HUES48 (cell line): ENCODE results near the gene LIPC.

ENCODE experiments used
- H3K27ac ChIP-seq: one replicate; pipeline ENCODE4 v1.7.0; 2013; ENCODE audit warnings: low read depth, low read length, inconsistent platforms
- H3K27me3 ChIP-seq: 2 replicates; pipeline ENCODE4 v1.6.1; 2013; ENCODE audit warnings: mild to moderate bottlenecking, low read length; ENCODE audit not compliant: control insufficient read depth, insufficient read depth
- H3K36me3 ChIP-seq: 2 replicates; pipeline ENCODE4 v1.6.1; 2013; ENCODE audit warnings: low read length; ENCODE audit not compliant: control insufficient read depth, insufficient read depth
- H3K4me1 ChIP-seq: 2 replicates; pipeline ENCODE4 v1.6.1; 2013; ENCODE audit warnings: mild to moderate bottlenecking, low read length; ENCODE audit not compliant: control insufficient read depth, insufficient read depth
- H3K4me3 ChIP-seq: 2 replicates; pipeline ENCODE4 v1.5.1; 2013; ENCODE audit warnings: mild to moderate bottlenecking, low read depth, low read length
- H3K9ac ChIP-seq: 2 replicates; pipeline ENCODE4 v1.6.1; 2013; ENCODE audit warnings: mild to moderate bottlenecking, low read depth, low read length, moderate library complexity
- H3K9me3 ChIP-seq: 2 replicates; pipeline ENCODE4 v1.6.1; 2013; ENCODE audit warnings: low read length; ENCODE audit not compliant: control insufficient read depth, insufficient read depth

LIPC gene

DNA sequence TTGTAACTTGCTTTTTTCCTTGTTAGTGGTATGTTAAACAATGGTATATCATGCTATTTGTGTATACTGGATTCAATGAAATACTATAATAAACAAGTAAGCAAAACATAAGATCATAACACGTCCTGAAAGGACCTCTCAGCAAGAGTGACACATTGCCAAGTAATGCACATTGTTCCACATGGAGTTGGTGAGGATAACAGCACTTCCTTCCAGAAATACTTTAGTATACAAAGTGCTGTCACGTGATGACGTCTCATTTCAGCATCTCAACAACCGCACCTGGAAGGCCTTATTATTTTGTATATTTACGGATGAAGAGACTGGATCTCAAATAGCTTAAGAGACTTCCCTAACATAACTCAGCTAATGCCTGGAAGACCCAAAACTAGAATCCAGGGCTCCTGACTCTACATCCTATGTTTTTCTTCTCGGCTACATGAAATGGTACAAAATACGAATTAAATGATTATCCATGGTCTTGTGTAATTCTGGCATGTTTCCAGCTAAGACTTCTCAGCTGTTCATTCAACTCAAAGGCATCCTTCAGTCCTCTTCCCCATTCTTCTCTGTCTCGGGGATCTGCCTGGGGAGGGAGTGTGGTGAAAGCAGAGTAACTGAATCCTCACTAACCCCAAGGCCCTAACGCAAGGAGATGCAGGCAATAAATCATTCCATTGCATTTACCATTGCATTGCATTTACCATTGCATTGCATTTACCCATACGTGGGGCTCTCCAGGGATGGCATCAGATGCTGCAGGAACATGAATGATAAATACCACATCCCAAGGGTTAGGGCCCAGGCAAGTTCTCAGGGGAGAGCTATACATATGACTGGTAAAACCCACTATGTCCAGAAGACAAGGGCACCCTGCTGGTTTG is 79.2 kb downstream of the LIPC start:
- Histone ChIP-seq H3K4me1 (peaks cover 6% of the 10 kb centered on the region; the same call in 1 of the 2 replicates), H3K27me3 (no peaks in the 10 kb centered on the region), H3K27ac (no peak overlapping the region), H3K9me3 (no peaks in the 10 kb centered on the region), H3K9ac (no peak overlapping the region), H3K36me3 (no peaks in the 10 kb centered on the region), H3K4me3 (no peak overlapping the region)

GRCh38 chr15:58511599-58511987 is 79.8 kb downstream of the LIPC start:
- no peak overlapping the region for H3K27ac ChIP-seq
- H3K9ac ChIP-seq = no peak overlapping the region

GRCh38 chr15:58512522-58512921 is 80.7 kb downstream of the LIPC start:
- Histone ChIP-seq H3K9ac (no peak overlapping the region), H3K36me3 (no peaks in the 10 kb centered on the region), H3K27ac (no peak overlapping the region), H3K4me1 (peaks cover 6% of the 10 kb centered on the region; the same call in 1 of the 2 replicates), H3K27me3 (no peaks in the 10 kb centered on the region), H3K4me3 (no peak overlapping the region), H3K9me3 (no peaks in the 10 kb centered on the region)

More at GRCh38 chr15:58511599-58511987, 79.8 kb downstream of the LIPC start:
- Histone ChIP-seq H3K27me3 (no peaks in the 10 kb centered on the region), H3K4me3 (no peak overlapping the region), H3K36me3 (no peaks in the 10 kb centered on the region), H3K4me1 (peaks cover 6% of the 10 kb centered on the region; the same call in 1 of the 2 replicates), H3K9me3 (no peaks in the 10 kb centered on the region)

DNA sequence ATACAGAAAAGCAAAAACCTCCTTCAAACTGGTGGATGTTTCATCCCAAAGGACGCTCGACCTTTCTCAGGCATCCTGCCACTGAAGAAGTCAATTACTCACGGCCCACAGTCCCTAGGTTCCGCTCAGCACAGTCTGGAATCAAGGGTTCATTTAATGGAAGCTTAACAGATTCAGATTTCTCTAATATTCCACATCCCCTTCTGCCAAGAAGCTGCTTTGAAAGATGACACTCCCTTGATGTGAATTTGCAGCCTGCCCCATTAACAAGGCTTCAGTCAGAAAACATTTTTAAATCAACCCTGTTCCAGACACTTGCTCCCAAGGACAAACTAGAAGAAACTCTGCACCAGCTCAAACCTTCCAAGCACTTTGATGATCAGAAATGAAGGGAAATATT is 81.2 kb downstream of the LIPC start:
- Histone ChIP-seq H3K36me3 (no peaks in the 10 kb centered on the region), H3K4me1 (peaks cover 6% of the 10 kb centered on the region; the same call in 1 of the 2 replicates)

DNA sequence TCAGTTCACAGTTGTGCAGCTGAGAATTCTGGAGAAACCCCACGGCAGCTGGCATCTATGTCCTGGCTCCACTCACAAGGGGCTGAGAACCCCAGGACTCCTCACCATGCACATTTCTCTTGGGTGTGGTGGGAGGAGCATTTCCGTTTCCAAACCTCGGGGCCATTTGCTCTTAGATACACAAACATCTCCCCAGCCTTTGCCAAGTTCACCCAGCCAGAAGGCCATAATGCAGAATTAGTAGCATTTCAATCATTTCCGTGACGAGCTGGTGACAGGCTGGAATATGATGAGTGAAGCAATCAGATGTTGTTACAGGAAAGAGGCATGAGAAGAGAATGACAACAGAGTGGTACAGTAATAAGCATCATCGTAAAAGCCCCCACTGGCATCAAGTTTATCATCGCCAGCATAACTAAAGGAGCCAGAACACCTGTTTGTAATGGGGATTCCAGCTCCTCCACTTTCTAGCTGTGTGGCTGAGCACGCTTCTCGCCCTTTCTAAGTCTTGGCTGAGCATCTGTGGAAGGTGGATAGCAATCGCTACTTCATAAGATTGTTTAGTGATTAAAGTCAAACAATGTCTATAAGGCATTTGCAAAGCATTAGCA is 82.0 kb downstream of the LIPC start:
- no peak overlapping the region for H3K27ac ChIP-seq
- no peaks in the 10 kb centered on the region for H3K9me3 ChIP-seq
- no peaks in the 10 kb centered on the region for H3K36me3 ChIP-seq
- no peak overlapping the region for H3K4me3 ChIP-seq
- H3K27me3 ChIP-seq = no peaks in the 10 kb centered on the region
- peaks cover 6% of the 10 kb centered on the region; the same call in 1 of the 2 replicates for H3K4me1 ChIP-seq
- no peak overlapping the region for H3K9ac ChIP-seq

More for the DNA sequence above, 81.2 kb downstream of the LIPC start:
- Histone ChIP-seq H3K9me3 (no peaks in the 10 kb centered on the region), H3K4me3 (no peak overlapping the region), H3K27ac (no peak overlapping the region), H3K9ac (no peak overlapping the region), H3K27me3 (no peaks in the 10 kb centered on the region)

DNA sequence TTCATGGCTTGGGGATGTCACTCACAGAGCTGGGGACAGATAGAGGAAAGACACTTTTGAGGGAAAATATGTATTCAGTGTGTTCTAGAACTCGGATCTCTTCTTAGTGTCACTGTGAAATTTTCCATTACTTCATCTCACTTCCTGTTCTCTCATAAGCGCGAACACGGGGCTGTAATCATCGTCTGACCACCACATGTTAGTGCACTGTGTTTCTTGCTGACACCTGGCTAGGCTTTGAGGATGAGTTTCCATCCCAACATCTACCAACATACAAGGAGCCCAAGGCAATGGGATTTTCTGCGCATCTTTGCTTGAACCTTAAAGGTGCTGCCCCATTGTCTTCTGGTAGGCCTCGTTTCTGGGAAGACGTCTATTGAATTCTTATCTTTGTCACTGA is 84.0 kb downstream of the LIPC start:
- Histone ChIP-seq H3K4me1 (peaks cover 6% of the 10 kb centered on the region; the same call in 1 of the 2 replicates), H3K9ac (no peak overlapping the region), H3K36me3 (no peaks in the 10 kb centered on the region), H3K9me3 (no peaks in the 10 kb centered on the region), H3K27ac (no peak overlapping the region), H3K4me3 (no peak overlapping the region), H3K27me3 (no peaks in the 10 kb centered on the region)

DNA sequence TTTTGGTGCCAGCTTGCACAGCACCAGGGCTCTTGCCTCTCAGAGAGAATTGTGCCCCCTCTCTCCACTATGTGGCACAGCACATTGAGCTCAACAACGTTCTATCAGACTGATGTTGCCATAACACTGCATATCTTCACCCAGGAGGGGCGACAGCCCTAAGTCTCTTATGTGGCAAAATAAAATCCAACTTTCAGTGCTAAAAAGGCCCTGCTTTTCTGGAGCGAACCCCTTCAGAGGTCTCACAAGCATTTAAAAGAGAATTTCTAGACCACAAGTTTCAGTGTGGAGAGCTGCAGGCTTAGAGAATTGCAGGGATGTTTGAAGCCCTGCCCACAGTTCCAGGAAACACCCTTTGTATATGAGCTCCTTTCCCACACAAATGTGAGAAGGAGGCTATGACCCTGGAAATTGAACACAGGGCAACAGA is 85.5 kb downstream of the LIPC start:
- no peak overlapping the region for H3K27ac ChIP-seq
- H3K9me3 ChIP-seq = no peaks in the 10 kb centered on the region
- H3K9ac ChIP-seq = no peak overlapping the region
- H3K36me3 ChIP-seq = no peaks in the 10 kb centered on the region
- 0 out of 2 replicates have a peak, but pooled peaks cover 4% of the 10 kb centered on the region for H3K4me1 ChIP-seq
- no peaks in the 10 kb centered on the region for H3K27me3 ChIP-seq
- no peak overlapping the region for H3K4me3 ChIP-seq

- H3K27ac ChIP-seq = no peak overlapping the region
These were observed 86.1 kb downstream of the LIPC start for GRCh38 chr15:58517682-58518525.

DNA sequence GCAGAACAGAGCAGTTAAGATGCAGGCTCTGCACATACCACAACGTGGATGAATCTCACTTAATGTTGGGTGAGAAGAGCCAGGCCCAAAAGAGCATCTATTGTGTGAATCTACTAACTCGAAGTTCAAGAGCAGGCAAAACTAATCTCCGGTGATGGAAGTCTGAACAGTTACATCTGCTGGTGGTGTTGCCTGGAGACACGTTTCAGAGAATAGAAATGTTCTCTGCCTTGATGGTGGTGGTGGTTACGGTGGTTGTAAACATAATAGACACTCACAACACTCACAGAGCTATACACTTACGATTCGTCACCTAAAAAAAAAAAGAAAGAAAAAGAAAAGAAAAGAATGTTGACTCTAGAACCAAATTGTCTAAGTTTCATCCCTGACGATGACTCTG is 86.8 kb downstream of the LIPC start:
- H3K27me3 ChIP-seq = no peaks in the 10 kb centered on the region
- no peaks in the 10 kb centered on the region for H3K9me3 ChIP-seq
- no peaks in the 10 kb centered on the region for H3K36me3 ChIP-seq
- no peak overlapping the region for H3K4me3 ChIP-seq
- H3K4me1 ChIP-seq = 0 out of 2 replicates have a peak, but pooled peaks cover 4% of the 10 kb centered on the region
- no peak overlapping the region for H3K9ac ChIP-seq
- no peak overlapping the region for H3K27ac ChIP-seq

More at GRCh38 chr15:58517682-58518525, 86.1 kb downstream of the LIPC start:
- Histone ChIP-seq H3K36me3 (no peaks in the 10 kb centered on the region), H3K27me3 (no peaks in the 10 kb centered on the region), H3K4me1 (0 out of 2 replicates have a peak, but pooled peaks cover 4% of the 10 kb centered on the region), H3K4me3 (no peak overlapping the region), H3K9ac (no peak overlapping the region), H3K9me3 (no peaks in the 10 kb centered on the region)

GRCh38 chr15:58519516-58519915 is 87.7 kb downstream of the LIPC start:
- no peaks in the 10 kb centered on the region for H3K36me3 ChIP-seq
- no peaks in the 10 kb centered on the region for H3K27me3 ChIP-seq
- no peak overlapping the region for H3K27ac ChIP-seq
- H3K9ac ChIP-seq = no peak overlapping the region
- no peak overlapping the region for H3K4me3 ChIP-seq
- H3K4me1 ChIP-seq = 0 out of 2 replicates have a peak, but pooled peaks cover 4% of the 10 kb centered on the region
- H3K9me3 ChIP-seq = no peaks in the 10 kb centered on the region
